Duodenal mucosa (tissue), 2 donors: ENCODE measurements around the gene TRIM34.
"Not testable (repeated sequence)": the region's sequence is repeated elsewhere in the genome, so short reads cannot be mapped to it uniquely, and the experiment has no call there.

Experiments
- H3K27ac ChIP-seq: one replicate; pipeline ENCODE4 v1.7.0; 2013; ENCODE audit warnings: low read depth, low read length
- H3K27me3 ChIP-seq, 2 donors: one replicate each; pipeline ENCODE4 v1.7.0; 2013; ENCODE audit warnings: low read length in 2 of 2, control low read depth in 1 of 2; ENCODE audit not compliant: insufficient read depth in 2 of 2, control insufficient read depth in 1 of 2
- H3K36me3 ChIP-seq, 2 donors: one replicate each; pipeline ENCODE4 v1.7.0; 2013; ENCODE audit warnings: low read length in 2 of 2, control low read depth in 1 of 2; ENCODE audit not compliant: insufficient read depth in 2 of 2, control insufficient read depth in 1 of 2
- H3K4me1 ChIP-seq, 2 donors: one replicate each; pipeline ENCODE4 v1.7.0; 2013; ENCODE audit warnings: low read length in 2 of 2, control low read depth in 1 of 2; ENCODE audit not compliant: insufficient read depth in 2 of 2, control insufficient read depth in 1 of 2
- H3K4me3 ChIP-seq, 2 donors: one replicate each; pipeline ENCODE4 v1.7.0; 2013; ENCODE audit warnings: low read length in 2 of 2, low read depth in 1 of 2
- H3K9ac ChIP-seq, 2 donors: one replicate each; pipeline ENCODE4 v1.7.0; 2013; ENCODE audit warnings: low read length in 2 of 2, low read depth in 1 of 2
- H3K9me3 ChIP-seq, 2 donors: one replicate each; pipeline ENCODE4 v1.7.0; 2013; ENCODE audit warnings: low read length in 2 of 2, control low read depth in 1 of 2; ENCODE audit not compliant: control insufficient read depth in 1 of 2

TRIM34 gene

GRCh38 chr11:5655474-5655873 is 30.7 kb downstream of the TRIM34 start:
- H3K9me3 ChIP-seq = peaks cover 0 to 3% of the 10 kb centered on the region in 2 donors
- H3K4me1 ChIP-seq = no peaks in the 10 kb centered on the region
- no peaks in the 10 kb centered on the region for H3K27me3 ChIP-seq
- H3K4me3 ChIP-seq = no peak overlapping the region
- H3K9ac ChIP-seq = no peak overlapping the region
- no peaks in the 10 kb centered on the region for H3K36me3 ChIP-seq
- no peak overlapping the region for H3K27ac ChIP-seq

GRCh38 chr11:5656956-5657355 is 32.2 kb downstream of the TRIM34 start:
- H3K4me1 ChIP-seq, H3K9ac ChIP-seq, H3K27ac ChIP-seq, H3K4me3 ChIP-seq, H3K27me3 ChIP-seq, H3K9me3 ChIP-seq, H3K36me3 ChIP-seq: not testable (repeated sequence)

- H3K9me3 ChIP-seq = no peaks in the 10 kb centered on the region
- no peaks in the 10 kb centered on the region for H3K27me3 ChIP-seq
- H3K4me1 ChIP-seq = no peaks in the 10 kb centered on the region
- peaks cover 0 to 4% of the 10 kb centered on the region in 2 donors for H3K36me3 ChIP-seq
- no peak overlapping the region for H3K27ac ChIP-seq
- no peak overlapping the region for H3K4me3 ChIP-seq
- no peak overlapping the region for H3K9ac ChIP-seq
These were observed 33.5 kb downstream of the TRIM34 start for GRCh38 chr11:5658318-5658717.

- Histone ChIP-seq H3K27ac (no peak overlapping the region), H3K27me3 (no peaks in the 10 kb centered on the region), H3K4me1 (no peaks in the 10 kb centered on the region), H3K36me3 (peaks cover 4 to 36% of the 10 kb centered on the region in 2 donors), H3K9ac (no peak overlapping the region), H3K4me3 (no peak overlapping the region), H3K9me3 (no peaks in the 10 kb centered on the region)
These were observed 38.7 kb downstream of the TRIM34 start for GRCh38 chr11:5663511-5663910.

GRCh38 chr11:5665051-5665570 is 40.3 kb downstream of the TRIM34 start:
- Histone ChIP-seq H3K27ac (no peak overlapping the region), H3K9ac (no peak overlapping the region), H3K4me1 (no peaks in the 10 kb centered on the region), H3K9me3 (no peaks in the 10 kb centered on the region), H3K27me3 (no peaks in the 10 kb centered on the region), H3K36me3 (peaks cover 4 to 46% of the 10 kb centered on the region in 2 donors), H3K4me3 (no peak overlapping the region)

DNA sequence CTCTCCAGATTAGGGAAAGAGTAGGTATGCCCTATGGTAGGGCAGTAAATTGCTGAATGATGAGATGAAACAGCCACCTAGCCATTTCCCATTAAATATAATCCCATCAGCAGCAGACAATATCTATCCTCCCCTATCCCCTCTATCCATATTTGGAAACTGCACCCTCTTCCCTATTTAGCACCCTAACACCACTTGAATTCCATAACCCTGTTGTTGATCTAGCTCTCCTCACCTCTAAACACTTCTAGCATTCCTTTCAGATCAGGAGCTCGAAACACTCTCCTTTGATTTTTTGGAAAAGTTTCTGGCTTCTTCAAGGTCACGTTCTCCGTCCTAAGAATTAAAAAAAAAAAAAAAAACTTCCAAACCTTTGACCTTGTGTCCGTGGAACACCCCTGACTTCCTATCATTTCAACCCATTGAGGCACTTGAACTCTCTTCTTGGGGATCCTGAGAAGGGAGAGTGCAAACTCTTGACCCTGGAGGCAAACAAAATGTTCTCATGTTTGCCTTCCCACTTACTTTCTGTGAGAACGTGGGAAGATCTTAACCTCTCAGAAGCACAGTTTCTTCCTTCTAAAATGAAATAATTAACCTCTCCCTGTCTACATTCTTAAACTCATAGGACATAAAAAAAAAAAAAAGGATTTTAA is 41.1 kb downstream of the TRIM34 start:
- Histone ChIP-seq H3K4me1 (no peaks in the 10 kb centered on the region), H3K4me3 (no peak overlapping the region), H3K27me3 (no peaks in the 10 kb centered on the region), H3K36me3 (peaks cover 10 to 52% of the 10 kb centered on the region in 2 donors), H3K9ac (no peak overlapping the region), H3K9me3 (no peaks in the 10 kb centered on the region), H3K27ac (no peak overlapping the region)

DNA sequence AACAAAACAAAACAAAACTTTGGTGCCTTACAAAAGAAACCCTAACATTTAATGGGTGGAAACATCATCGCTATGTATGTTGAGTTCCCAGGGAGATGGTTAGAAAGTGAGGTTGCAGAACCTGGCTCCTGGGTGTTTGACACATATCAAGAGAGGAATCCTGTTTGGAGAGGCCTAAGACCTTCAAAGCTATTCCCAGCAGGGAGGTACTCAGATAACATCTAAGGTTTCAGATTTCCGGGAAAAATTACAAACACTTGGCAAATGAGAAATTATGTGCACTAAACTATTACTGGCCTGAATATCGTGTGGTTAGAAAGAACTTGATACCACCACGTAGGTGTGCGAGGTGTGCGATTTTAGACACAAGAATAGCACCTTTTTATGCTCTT is 41.6 kb downstream of the TRIM34 start:
- H3K36me3 ChIP-seq = peaks cover 12 to 53% of the 10 kb centered on the region in 2 donors
- no peaks in the 10 kb centered on the region for H3K27me3 ChIP-seq
- H3K4me3 ChIP-seq = no peak overlapping the region
- no peaks in the 10 kb centered on the region for H3K9me3 ChIP-seq
- H3K9ac ChIP-seq = no peak overlapping the region
- no peak overlapping the region for H3K27ac ChIP-seq
- no peaks in the 10 kb centered on the region for H3K4me1 ChIP-seq

GRCh38 chr11:5671831-5672230 is 47.0 kb downstream of the TRIM34 start:
- no peak overlapping the region for H3K9ac ChIP-seq
- no peak overlapping the region for H3K4me3 ChIP-seq
- H3K27ac ChIP-seq = no peak overlapping the region
- peaks cover 14 to 30% of the 10 kb centered on the region in 2 donors for H3K36me3 ChIP-seq
- no peaks in the 10 kb centered on the region for H3K27me3 ChIP-seq
- no peaks in the 10 kb centered on the region for H3K4me1 ChIP-seq
- H3K9me3 ChIP-seq = no peaks in the 10 kb centered on the region

DNA sequence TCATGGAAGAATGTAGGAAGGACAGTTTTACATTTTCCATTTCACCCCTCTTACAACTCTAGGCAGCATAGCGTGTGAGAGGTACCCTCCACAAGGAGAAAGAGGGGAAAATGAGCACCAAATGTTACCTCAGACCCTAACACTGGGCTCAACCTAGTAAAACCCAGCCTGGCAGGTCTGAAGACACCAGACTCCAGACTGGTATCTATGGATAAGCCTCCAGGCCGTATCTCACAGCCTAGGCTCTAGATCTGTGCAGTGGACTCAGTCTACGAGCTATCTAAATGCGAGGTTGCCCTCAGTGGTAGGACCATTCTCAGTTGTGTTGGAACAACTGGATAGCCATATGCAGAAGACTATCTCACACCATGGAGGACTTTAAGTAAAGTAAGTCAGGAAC is 49.6 kb downstream of the TRIM34 start:
- H3K9ac ChIP-seq = no peak overlapping the region
- no peak overlapping the region for H3K4me3 ChIP-seq
- H3K27ac ChIP-seq = no peak overlapping the region
- no peaks in the 10 kb centered on the region for H3K9me3 ChIP-seq
- no peaks in the 10 kb centered on the region for H3K27me3 ChIP-seq
- no peaks in the 10 kb centered on the region for H3K4me1 ChIP-seq
- H3K36me3 ChIP-seq = peaks cover 31 to 35% of the 10 kb centered on the region in 2 donors

DNA sequence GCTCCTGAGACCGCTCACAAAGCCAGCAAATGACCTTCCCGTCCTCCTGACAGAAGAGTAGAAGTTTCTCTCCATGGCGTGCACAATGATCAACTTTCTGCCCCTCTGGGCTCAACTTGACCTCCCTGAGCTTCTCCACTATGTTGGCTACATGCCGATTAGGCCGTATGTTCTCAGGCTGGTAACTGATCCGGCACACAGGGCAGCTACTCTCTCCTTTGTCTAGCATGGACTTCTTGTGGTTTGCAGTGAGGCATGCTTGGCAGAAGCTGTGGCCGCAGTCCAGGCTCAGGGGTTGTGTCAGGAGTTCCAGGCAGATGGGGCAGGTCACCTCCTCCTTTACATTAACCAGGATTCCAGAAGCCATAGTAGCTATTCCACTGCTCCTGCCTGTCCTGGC is 55.0 kb downstream of the TRIM34 start:
- H3K9ac ChIP-seq = no peak overlapping the region
- no peaks in the 10 kb centered on the region for H3K9me3 ChIP-seq
- peaks cover 27 to 28% of the 10 kb centered on the region in 2 donors for H3K36me3 ChIP-seq
- H3K4me3 ChIP-seq = no peak overlapping the region
- H3K27me3 ChIP-seq = no peaks in the 10 kb centered on the region
- H3K27ac ChIP-seq = no peak overlapping the region
- peaks cover 0 to 3% of the 10 kb centered on the region in 2 donors for H3K4me1 ChIP-seq
